ENCODE measurements around the gene ZNF536. TPM values are rescaled to one million over a fixed set of nuclear protein-coding genes. Genes with fewer than 3 reads are reported as not detected.

ZNF536 gene
- total and polyA plus RNA-seq, 2 donors (not counting 3 experiments of a cell fraction or from before 2014, with no cell fraction given) = not detected

DNA sequence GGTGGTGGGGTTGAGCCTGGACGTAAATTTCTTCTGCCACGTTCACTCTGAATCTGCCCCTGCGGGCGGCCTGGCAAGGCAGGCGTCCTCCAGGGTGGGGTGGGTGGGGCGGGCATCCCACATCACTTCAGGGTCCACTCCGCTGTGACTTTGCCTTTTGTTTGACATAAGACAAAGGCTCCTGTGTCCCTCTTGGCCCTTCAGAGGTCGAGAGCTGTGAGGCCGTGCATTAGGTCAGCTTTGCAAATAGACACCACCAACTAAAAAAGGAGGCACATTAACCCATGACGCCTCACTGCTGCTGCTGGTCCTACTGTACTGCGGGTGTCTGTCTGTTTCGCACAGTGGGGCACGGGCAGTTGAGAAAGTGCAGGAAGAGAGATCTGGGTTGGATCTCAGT lies 10.5 kb upstream of the ZNF536 start:
- TF ChIP-seq, protein P1, sequence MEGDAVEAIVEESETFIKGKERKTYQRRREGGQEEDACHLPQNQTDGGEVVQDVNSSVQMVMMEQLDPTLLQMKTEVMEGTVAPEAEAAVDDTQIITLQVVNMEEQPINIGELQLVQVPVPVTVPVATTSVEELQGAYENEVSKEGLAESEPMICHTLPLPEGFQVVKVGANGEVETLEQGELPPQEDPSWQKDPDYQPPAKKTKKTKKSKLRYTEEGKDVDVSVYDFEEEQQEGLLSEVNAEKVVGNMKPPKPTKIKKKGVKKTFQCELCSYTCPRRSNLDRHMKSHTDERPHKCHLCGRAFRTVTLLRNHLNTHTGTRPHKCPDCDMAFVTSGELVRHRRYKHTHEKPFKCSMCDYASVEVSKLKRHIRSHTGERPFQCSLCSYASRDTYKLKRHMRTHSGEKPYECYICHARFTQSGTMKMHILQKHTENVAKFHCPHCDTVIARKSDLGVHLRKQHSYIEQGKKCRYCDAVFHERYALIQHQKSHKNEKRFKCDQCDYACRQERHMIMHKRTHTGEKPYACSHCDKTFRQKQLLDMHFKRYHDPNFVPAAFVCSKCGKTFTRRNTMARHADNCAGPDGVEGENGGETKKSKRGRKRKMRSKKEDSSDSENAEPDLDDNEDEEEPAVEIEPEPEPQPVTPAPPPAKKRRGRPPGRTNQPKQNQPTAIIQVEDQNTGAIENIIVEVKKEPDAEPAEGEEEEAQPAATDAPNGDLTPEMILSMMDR (IDR thresholded peaks at IDR 0.05; ENCODE audit: extremely low read depth in 1 of 2, insufficient read depth in 1 of 2, low read depth in 1 of 2, low read length in 2 of 2) = no peak
- no peak for TF ChIP-seq POLR2AphosphoS5 (IDR thresholded peaks at IDR 0.05; ENCODE audit: insufficient read depth, low read depth, low read length)
- no peak for TF ChIP-seq GATA2 (IDR thresholded peaks at IDR 0.05; ENCODE audit: insufficient read depth, insufficient read length, low read depth, low read length)
- TF ChIP-seq, protein P2, sequence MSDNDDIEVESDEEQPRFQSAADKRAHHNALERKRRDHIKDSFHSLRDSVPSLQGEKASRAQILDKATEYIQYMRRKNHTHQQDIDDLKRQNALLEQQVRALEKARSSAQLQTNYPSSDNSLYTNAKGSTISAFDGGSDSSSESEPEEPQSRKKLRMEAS (IDR thresholded peaks at IDR 0.05; ENCODE audit: insufficient read depth, insufficient read length) = no peak
- TF ChIP-seq EZH2 (IDR thresholded peaks at IDR 0.05; ENCODE audit: borderline replicate concordance, low read depth, low read length, severe bottlenecking) = no peak
- TF ChIP-seq POLR2A (IDR thresholded peaks at IDR 0.05; ENCODE audit: low read depth, low read length) = no peak
- TF ChIP-seq FOS (IDR thresholded peaks at IDR 0.05; ENCODE audit: borderline replicate concordance, insufficient read depth, low read length) = no peak
- TF ChIP-seq JUN (IDR thresholded peaks at IDR 0.05; ENCODE audit: borderline replicate concordance, insufficient read depth, insufficient read length, low read depth) = no peak
- TF ChIP-seq MYC (IDR thresholded peaks at IDR 0.05; ENCODE audit: low read depth, low read length) = no peak
- no peaks in the 10 kb centered on the region for H3K9me1 ChIP-seq (replicated peaks; ENCODE audit: control insufficient read depth, extremely low read depth, insufficient read depth, low read length)
- no peak for FAIRE-seq
- no TSS peak for BruUV-seq (replicated peaks)
- dilution Hi-C loops (cut with MboI; ENCODE audit: extremely low pct_ligation_motif_present, low sequenced_read_pairs) = no loop called here
- no peaks in the 10 kb centered on the region for H3K27me3 ChIP-seq (ENCODE audit: control insufficient read depth in 2 of 2, insufficient read depth in 2 of 2, low read length in 2 of 2)
- no peak overlapping the region for H2AFZ ChIP-seq (ENCODE audit: low read depth, low read length)
- POLR2A ChIA-PET = no interaction called here
- H3K79me2 ChIP-seq (ENCODE audit: control insufficient read depth, insufficient read depth, low read length) = no peaks in the 10 kb centered on the region
- peaks cover 3% of the 10 kb centered on the region for H3K9me3 ChIP-seq (replicated peaks; ENCODE audit: control insufficient read depth, insufficient read depth, low read length)
- no peak overlapping the region for H3K4me3 ChIP-seq (replicated peaks in 1 of 3; ENCODE audit: insufficient read depth in 1 of 3, low read depth in 1 of 3, low read length in 3 of 3)
- H4K20me1 ChIP-seq (replicated peaks; ENCODE audit: control insufficient read depth, extremely low read depth, insufficient read depth, low read length) = no peaks in the 10 kb centered on the region
- intact Hi-C loops (cut with micrococcal nuclease) = no loop called here
- no peak for DNase-seq (ENCODE audit: low read depth, low spot score)
- no peaks in the 10 kb centered on the region for H3K4me1 ChIP-seq (ENCODE audit: control insufficient read depth, extremely low read depth, insufficient read depth, low read length)
- no peaks in the 10 kb centered on the region for H3K36me3 ChIP-seq (ENCODE audit: control insufficient read depth in 2 of 2, extremely low read depth in 1 of 2, insufficient read depth in 2 of 2, low read length in 2 of 2)
- H3K9ac ChIP-seq (replicated peaks; ENCODE audit: extremely low read depth, insufficient read depth, low read length) = no peak overlapping the region
- CTCF ChIA-PET = no interaction called here
- no peak overlapping the region for H3K4me2 ChIP-seq (ENCODE audit: insufficient read depth, low read length)
- no peak overlapping the region for H3K27ac ChIP-seq (ENCODE audit: insufficient read depth, low read depth, low read length)
